Breast epithelium (tissue), 4 donors: ENCODE data around the gene C6orf136. TPM values are rescaled to one million over a fixed set of nuclear protein-coding genes. Genes with fewer than 3 reads are reported as not detected.
"Not testable (repeated sequence)": the region's sequence is repeated elsewhere in the genome, so short reads cannot be mapped to it uniquely, and the experiment has no call there.

Experiments
- DNase-seq, 2 donors: peaks; one replicate each; pipeline ENCODE4 v3.0.0-alpha.2; 2019; ENCODE audit warnings: low spot score in 2 of 2
- H3K27ac ChIP-seq, 2 donors: fragments of 200-600 bp; sonication (generic) in 1 of 2; one replicate each; pipeline ENCODE4 v1.5.1; 2016 to 2019; ENCODE audit warnings: mild to moderate bottlenecking in 1 of 2
- H3K27me3 ChIP-seq, 2 donors: fragments of 200-600 bp; sonication (generic) in 1 of 2; one replicate each; pipeline versions ENCODE4 v1.5.1 to v1.6.0; 2017 to 2019; ENCODE audit warnings: control low read depth in 1 of 2, mild to moderate bottlenecking in 1 of 2
- H3K36me3 ChIP-seq: fragments of 200-600 bp; one replicate; pipeline ENCODE4 v1.5.1; 2019
- H3K4me1 ChIP-seq, 2 donors: fragments of 200-600 bp; sonication (generic); one replicate each; pipeline ENCODE4 v1.5.1; 2016 to 2019; ENCODE audit warnings: control low read depth in 1 of 2
- H3K4me3 ChIP-seq, 3 donors: fragments of 200-600 bp; sonication (generic); 1 replicate in 2 of 3; 2 replicates in 1 of 3; pipeline ENCODE4 v1.5.1; 2016 to 2019; ENCODE audit warnings: mild to moderate bottlenecking in 3 of 3, moderate library complexity in 2 of 3
- H3K9me3 ChIP-seq, 2 donors: fragments of 200-600 bp; sonication (generic) in 1 of 2; one replicate each; pipeline ENCODE4 v1.5.1; 2016 to 2019; ENCODE audit warnings: control low read depth in 1 of 2
- CTCF ChIP-seq, 3 donors: fragments of 450-650 bp; IDR thresholded peaks; one replicate each; pipeline ENCODE4 v1.5.1; 2016 to 2017; ENCODE audit warnings: antibody characterized with exemption in 3 of 3, mild to moderate bottlenecking in 3 of 3, moderate library complexity in 3 of 3
- POLR2A ChIP-seq: fragments of 450-650 bp; IDR thresholded peaks from one replicate; pipeline ENCODE4 v1.6.1; 2016; ENCODE audit warnings: antibody characterized with exemption, mild to moderate bottlenecking, moderate library complexity
- POLR2AphosphoS5 ChIP-seq, 3 donors: sonication (generic); formaldehyde crosslinking; IDR thresholded peaks; one replicate each; pipeline ENCODE4 v1.6.1; 2017; ENCODE audit warnings: antibody characterized with exemption in 3 of 3
- intact Hi-C: fragments of 100-400 bp; cut with DNase I; formaldehyde crosslinking; loops from one replicate; pipeline ENCODE4 v1.15.1; 2023; ENCODE audit warnings: low total_unique reads
- total RNA-seq, 3 donors: library from RNA; depleted of rRNA; stranded (reverse); fragments of >200 nt; gene quantifications; one replicate each; pipeline ENCODE4 v1.1.0, GENCODE V29; 2016

C6orf136 gene
- total RNA-seq, 3 donors from 2014 or later: 9.6 to 19.0 (median 16.1) TPM

GRCh38 chr6:30664994-30665767, 18.2 kb downstream of the C6orf136 start:
- intact Hi-C loops: no loop called here
- Histone ChIP-seq H3K4me3 (no peak overlapping the region), H3K27ac (no peak overlapping the region), H3K27me3 (no peaks in the 10 kb centered on the region), H3K36me3 (peaks cover 16% of the 10 kb centered on the region), H3K4me1 (no peaks in the 10 kb centered on the region), H3K9me3 (no peaks in the 10 kb centered on the region)
- no peak for TF ChIP-seq POLR2A
- TF ChIP-seq POLR2AphosphoS5 (IDR thresholded peaks at IDR 0.05): no peak
- no peak for TF ChIP-seq CTCF (IDR thresholded peaks at IDR 0.05)
- DNase-seq: no peak

DNA sequence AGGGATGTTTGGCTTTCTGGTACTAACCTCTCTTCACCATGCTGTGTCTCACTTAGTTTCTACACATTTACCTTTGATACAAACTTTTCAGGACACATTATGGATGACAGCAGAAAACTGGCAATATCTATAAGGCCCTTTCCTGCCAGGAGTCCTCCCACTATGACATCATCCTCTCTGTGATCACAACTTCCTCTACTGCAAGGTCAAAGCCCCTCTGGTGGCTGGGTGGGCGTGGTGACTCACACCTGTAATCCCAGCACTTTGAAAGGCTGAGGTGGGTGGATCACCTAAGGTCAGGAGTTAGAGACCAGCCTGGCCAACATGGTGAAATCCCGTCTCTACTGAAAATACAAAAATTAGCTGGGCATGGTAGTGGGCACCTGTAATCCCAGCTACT, 19.4 kb downstream of the C6orf136 start:
- H3K9me3 ChIP-seq, H3K4me3 ChIP-seq, H3K27me3 ChIP-seq, intact Hi-C loops, H3K4me1 ChIP-seq, H3K27ac ChIP-seq, DNase-seq: not testable (repeated sequence)
- H3K36me3 ChIP-seq: peaks cover 16% of the 10 kb centered on the region

DNA sequence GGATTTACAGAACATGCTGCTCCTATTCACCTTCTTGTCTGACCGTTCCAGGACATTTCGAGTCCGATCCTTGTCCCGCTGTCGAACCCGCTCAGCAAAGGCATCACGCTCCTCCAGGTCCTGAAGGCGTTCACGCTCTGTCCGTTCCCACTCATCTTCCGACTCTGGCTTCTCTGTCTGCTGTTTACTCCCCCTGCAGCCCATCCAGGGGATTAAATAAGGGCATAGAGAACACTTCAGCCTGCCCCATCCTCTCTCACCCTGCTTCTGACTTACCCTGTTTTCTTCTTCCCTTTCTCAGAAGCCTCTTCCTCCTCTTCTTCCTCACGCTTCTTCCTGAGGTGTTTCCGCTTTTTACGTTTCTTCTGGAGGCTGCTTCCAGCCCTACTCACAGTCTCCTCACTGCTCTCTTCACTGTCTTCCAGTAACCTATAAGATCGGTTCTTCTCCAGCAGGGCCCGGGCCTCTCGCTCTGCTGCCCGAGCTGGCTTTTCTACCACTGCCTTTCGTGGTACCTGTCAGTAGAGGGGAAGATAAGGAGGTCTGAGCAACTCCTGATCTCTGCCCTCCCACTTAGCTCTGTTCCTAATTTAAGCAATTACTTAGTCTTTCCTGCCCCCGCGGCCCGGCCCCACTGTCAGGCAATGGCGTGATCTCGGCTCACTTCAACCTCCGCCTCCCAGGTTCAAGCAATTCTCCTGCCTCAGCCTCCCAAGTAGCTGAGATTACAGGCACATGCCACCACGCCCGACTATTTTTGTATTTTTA, 24.0 kb downstream of the C6orf136 start:
- Histone ChIP-seq H3K9me3 (no peaks in the 10 kb centered on the region), H3K4me3 (peak overlapping the region in 1 of 3 donors; percentile 95), H3K27ac (no peak overlapping the region), H3K4me1 (peaks cover 0 to 11% of the 10 kb centered on the region in 2 donors), H3K27me3 (no peaks in the 10 kb centered on the region), H3K36me3 (peaks cover 6% of the 10 kb centered on the region)
- TF ChIP-seq POLR2A (no peak), POLR2AphosphoS5 (IDR thresholded peaks at IDR 0.05) (no peak), CTCF (IDR thresholded peaks at IDR 0.05) (no peak)
- DNase-seq: no peak
- intact Hi-C loops: loop anchor here (10.0 kb wide), 1 partner anchor 186 kb away; the partner anchor contains the start of gene HLA-E

GRCh38 chr6:30672445-30673253, 25.7 kb downstream of the C6orf136 start, which contains the start of gene DHX16:
DHX16 (minus strand) TSS chr6:30673006; CDS start chr6:30672841, 165 bp downstream.
- peak; percentile 91 to 92 for DNase-seq
- H3K9me3 ChIP-seq: no peaks in the 10 kb centered on the region
- H3K27ac ChIP-seq: peak within 1 kb of the TSS; percentile 81 to 84
- H3K4me1 ChIP-seq: peaks cover 0 to 11% of the 10 kb centered on the region in 2 donors
- H3K27me3 ChIP-seq: no peaks in the 10 kb centered on the region
- intact Hi-C loops: loop anchor here (10.0 kb wide), 1 partner anchor 188 kb away; the partner anchor contains the start of gene HLA-E
- peak within 1 kb of the TSS; percentile 76 to 95 (median 77) for H3K4me3 ChIP-seq
- peak; percentile 78 to 85 (median 81) for TF ChIP-seq CTCF (IDR thresholded peaks at IDR 0.05)
- peak; percentile 16 for TF ChIP-seq POLR2A
- TF ChIP-seq POLR2AphosphoS5 (IDR thresholded peaks at IDR 0.05): peak; percentile 80 to 92 (median 85)
- peaks cover 11% of the 10 kb centered on the region for H3K36me3 ChIP-seq

GRCh38 chr6:30676660-30677285, 29.8 kb downstream of the C6orf136 start:
- Histone ChIP-seq H3K36me3 (peaks cover 5% of the 10 kb centered on the region), H3K4me3 (no peak overlapping the region), H3K9me3 (no peaks in the 10 kb centered on the region), H3K27me3 (no peaks in the 10 kb centered on the region), H3K27ac (no peak overlapping the region), H3K4me1 (peaks cover 0 to 2% of the 10 kb centered on the region in 2 donors)
- DNase-seq: no peak
- no peak for TF ChIP-seq POLR2AphosphoS5 (IDR thresholded peaks at IDR 0.05)
- no peak for TF ChIP-seq POLR2A
- no peak for TF ChIP-seq CTCF (IDR thresholded peaks at IDR 0.05)
- intact Hi-C loops: loop anchor here (5.0 to 10.0 kb wide), 2 partner anchors 171 to 192 kb away; partner anchors contain the start of gene HLA-E
